HG02610 (cell line): ENCODE results near the gene OVCA2.
A peak's percentile ranks its signal among the peaks of the same experiment; 100 is the strongest.

Source experiments
- ATAC-seq: cut with Tn5 transposase; IDR thresholded peaks from one replicate; pipeline ENCODE4 v1.9.1; 2021; ENCODE audit warnings: mild to moderate bottlenecking, moderate library complexity; ENCODE audit not compliant: unreplicated experiment

Gene OVCA2

GRCh38 chr17:2063261-2064146 is 21.7 kb downstream of the OVCA2 start:
- ATAC-seq, result no peak

DNA sequence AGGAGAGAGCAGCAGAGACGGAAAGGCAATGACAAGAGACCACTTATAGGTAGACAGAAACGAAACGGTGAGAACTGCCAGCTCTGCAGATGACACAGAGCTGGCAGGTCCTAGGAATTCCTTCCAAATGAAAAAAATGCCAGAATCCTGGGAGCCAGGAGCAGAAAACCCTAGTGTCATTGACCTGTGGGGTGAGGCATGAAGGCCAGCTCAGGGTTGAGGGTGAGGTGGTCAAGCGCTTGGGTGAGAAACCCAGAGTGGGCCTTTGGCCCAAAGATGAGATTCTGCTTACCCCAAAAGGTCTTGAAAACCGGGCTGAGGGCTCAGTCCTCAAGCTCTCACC is 22.3 kb downstream of the OVCA2 start:
- ATAC-seq, result no peak

- no peak for ATAC-seq
Measured at GRCh38 chr17:2064520-2064971, 22.7 kb downstream of the OVCA2 start.

GRCh38 chr17:2064980-2065785 is 23.4 kb downstream of the OVCA2 start:
- ATAC-seq, result no peak

GRCh38 chr17:2065949-2066400 is 24.2 kb downstream of the OVCA2 start:
- no peak for ATAC-seq

GRCh38 chr17:2067048-2067561 is 25.3 kb downstream of the OVCA2 start:
- ATAC-seq, result no peak

- no peak for ATAC-seq
Measured at GRCh38 chr17:2067608-2068024, 25.8 kb downstream of the OVCA2 start.

DNA sequence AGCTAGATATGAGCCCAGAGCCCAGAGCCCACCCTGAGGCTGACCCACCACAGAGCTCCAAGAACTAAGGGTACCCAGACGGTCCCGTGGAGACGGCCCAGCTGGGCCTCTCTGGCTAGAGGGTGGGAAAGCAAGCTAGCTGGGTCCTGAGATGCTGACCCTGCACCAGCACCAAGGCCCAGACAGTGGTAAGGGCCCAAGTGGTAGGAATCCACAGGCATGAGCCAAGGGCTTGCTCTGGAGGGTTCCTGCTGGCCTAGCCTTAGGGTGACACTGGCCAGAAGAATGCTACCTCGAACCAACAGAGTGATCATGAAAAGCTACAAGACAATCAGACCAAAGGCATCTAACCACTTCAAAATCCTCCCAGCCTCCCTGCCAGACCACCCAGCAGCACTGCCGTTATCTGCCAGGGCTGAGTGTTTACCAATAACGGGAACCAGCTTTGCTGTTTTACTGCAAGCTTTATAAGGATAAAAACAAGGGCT is 26.3 kb downstream of the OVCA2 start:
- ATAC-seq, result no peak

- no peak for ATAC-seq
Measured at GRCh38 chr17:2068519-2069051, 26.8 kb downstream of the OVCA2 start.

DNA sequence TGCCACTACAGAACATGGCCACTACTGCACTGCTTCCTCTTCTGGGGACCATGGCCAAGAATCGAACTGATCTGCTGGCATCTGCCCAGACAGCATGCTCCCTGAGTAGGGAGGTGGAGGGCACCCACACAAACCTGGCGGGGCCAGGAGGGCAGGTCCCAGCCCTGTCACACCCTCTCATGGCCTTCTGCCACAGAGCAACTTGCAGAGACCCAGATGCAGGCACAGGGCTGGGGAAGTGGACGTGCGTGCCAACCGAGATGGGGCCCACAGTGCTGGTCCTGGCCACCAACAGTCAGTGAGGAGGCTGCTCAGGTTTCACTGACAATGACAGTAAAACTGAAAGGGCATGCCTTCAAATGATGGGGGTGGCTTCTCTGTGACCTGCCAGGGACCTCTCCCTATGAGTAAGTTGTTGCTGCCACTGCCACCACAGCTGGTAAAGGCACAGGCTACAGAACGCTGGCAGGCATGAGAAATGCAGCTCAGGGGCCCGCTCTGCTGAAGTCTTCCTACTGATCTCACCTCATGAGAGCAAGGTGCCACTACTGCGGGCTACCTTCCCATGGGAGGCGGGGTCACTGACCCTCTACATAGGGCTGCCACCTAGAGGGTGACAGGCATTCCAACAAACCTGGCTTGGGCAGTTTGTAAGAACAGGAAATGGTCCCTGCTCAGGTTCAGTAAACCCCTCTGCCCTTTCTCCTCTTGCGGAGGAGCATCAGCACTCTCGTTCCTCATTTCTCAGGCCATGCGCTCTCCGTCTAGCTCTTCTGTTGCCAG is 28.6 kb downstream of the OVCA2 start:
- ATAC-seq, result peak; percentile 69

- no peak for ATAC-seq
Measured at GRCh38 chr17:2071024-2071385, 29.2 kb downstream of the OVCA2 start.

DNA sequence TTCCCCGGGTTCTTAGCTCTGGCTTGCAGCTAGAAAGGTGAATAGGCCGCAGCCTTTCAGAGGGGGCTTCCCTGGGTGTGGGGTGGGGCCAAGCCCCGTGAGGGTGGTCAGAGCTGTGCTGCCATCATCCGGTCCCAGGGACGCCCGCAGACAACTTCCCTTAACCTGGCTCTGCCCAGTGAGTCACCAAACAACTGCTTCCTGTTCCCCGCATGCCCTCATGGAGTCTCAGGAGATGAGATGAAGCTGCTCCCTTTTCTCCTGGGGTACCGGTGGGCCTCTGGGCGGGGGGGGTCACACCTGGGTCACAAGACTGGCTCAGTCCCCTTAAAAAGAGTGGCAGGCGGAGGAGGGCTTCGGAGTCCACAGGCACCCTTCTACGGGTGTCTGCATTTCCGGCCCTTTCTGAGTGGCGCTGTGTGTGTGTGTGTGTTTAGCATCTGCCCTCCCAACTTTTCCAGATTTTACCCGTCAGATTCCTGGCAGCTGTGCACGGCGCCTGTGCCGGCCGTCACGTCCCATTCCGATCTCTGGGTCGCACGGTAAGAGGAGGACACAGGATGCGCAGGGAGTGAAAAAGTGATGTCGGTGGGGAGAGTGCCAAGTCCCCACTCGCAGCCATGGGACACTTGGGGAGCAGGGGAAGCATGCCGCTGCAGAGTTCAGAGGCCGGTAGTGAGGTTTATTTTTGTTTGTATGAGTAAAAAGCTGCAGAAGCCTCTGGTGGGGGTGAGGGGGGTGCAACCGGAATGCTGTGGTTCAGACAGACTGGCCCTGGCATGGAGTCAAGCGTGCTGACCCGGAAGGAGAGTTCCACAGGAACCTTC is 29.8 kb downstream of the OVCA2 start:
- no peak for ATAC-seq

GRCh38 chr17:2074919-2075318 is 33.1 kb downstream of the OVCA2 start:
- no peak for ATAC-seq

DNA sequence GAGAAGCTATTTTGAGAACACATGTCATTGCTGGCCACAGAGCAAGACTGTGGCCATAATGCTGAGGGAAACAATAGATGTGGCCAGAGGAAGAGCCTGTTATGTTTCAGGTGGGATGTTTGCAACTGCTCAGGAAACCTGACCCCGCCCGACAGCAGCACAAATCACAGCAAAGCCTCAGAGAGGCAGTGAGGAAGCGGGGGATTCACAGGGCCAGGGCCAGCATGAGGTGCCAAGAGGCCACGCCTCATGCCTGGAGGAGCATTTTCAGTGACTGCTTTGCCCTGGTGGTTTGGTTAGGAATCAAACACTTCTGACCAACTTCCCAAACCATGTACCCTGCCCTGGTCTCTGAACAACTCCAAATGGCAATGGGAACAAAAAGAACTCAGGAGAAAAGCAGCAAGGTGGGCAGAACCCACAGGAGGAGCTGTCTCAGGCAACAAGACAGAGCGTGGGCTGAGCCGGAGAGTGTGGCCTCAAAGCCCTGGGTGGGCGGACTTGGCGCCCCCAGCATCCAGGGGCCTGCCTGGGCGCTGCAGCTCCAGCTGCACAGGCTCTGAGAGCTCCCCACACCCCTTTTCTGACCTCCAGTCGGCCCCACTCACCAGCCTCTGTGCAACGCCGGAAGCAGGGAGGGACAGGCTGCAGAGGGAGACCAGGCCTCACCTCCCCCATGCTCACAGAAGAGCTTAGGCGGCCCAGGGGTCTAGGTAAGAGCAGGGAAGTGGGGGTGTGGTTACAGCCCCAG is 33.7 kb downstream of the OVCA2 start:
- no peak for ATAC-seq

DNA sequence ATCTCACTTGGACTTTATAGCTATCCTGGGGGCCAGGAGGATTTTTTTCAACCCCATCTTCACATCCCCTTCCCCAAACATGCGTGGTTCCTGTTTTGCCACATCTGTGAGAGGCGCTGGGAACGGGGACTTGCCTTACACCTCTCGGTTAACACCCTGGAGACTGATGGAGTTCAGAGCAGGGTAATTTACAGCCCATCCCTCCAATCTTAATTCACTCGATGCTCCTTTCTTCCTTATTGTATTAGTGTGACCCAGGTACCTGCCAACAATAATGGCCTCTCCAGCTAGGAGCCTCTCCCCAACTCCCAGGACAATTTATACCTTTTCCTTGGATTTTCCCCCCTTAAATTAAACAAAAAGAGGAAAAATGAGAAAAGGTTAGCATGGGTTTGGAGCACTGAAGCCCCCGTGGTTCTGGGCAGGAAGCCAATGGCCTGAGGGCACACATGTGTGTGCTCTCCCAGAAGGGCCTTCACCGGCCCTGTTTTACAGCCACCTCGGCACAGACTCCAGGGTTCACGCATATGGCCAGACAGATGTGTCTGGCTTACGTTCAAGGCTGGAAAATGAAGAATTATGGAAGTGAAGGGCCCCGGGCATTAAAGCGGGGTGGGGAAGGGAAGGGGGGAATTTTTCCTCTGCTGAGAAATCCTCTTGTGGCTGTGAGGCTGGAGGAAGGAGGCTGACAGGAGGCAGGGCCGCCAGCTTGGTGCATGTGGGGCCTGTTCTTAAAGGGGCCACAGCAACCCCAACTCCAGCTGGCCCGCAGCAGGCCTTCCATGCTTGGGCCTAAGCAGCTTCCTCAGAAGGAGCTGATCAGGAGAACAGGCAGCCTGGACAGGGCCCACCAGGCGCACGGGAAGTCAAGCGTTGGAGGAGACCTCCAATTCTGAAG is 34.5 kb downstream of the OVCA2 start:
- ATAC-seq, result no peak

DNA sequence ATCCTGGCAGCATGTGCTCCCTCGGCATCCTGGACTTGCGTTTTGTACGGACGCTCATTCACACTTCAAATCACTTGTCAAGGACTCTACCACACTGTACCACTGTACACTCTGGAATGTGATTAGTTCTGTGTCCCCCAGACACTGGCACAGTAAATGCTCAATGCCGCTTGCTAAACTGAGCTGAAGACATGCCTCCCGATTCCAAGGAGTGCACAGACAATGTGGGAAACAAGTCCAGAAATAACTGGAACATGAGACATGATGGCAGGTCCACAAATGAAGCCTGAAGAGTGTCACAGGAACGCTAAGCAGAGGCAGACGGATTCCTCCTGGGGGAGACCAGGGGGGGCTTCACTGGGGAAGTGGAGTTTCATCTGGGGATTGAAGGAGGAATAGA is 35.2 kb downstream of the OVCA2 start:
- ATAC-seq, result no peak

DNA sequence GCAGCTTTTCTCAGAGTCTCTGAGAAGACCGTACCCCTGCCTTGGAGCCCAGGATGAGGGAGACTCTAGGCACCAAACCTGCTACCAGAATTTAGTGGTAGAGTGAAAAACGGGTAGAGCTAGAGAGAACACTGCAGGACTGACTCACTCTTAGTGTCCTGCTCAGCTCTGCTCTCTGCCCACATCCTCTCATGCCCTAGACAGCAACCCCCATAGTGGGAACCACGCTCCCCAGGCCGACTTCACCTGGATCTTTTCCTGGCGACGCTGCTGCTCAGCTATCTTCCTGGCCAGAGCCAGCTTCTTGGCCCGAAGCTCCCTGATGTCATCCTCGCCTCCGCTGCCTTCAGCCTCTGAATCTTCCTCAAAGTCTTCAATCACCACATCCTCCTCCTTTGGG is 39.7 kb downstream of the OVCA2 start:
- no peak for ATAC-seq
